ENCODE results near the gene ASZ1. TPM values are rescaled to one million over a fixed set of nuclear protein-coding genes. Genes with fewer than 3 reads are reported as not detected.

Gene ASZ1
- total and polyA plus RNA-seq, 2 of the 4 experiments (the other 2 are of a cell fraction): not detected

GRCh38 chr7:117347962-117348672 lies 79.2 kb downstream of the ASZ1 start:
- no peak for TF ChIP-seq RCOR1 (IDR thresholded peaks at IDR 0.05; ENCODE audit: insufficient replicate concordance, low read length)
- TF ChIP-seq CHD1 (IDR thresholded peaks at IDR 0.05; ENCODE audit: low read depth, low read length): no peak
- H2BK5ac ChIP-seq (ENCODE audit: low read depth, low read length, poor library complexity, severe bottlenecking): no peak overlapping the region
- H3K9me1 ChIP-seq (ENCODE audit: insufficient read depth, low read length): no peaks in the 10 kb centered on the region
- DNase-seq (no peak), ATAC-seq (ENCODE audit: low read depth) (no peak)
- intact Hi-C loops (cut with micrococcal nuclease): no loop called here
- no peak overlapping the region for H2BK15ac ChIP-seq (ENCODE audit: low read depth, low read length)
- no peaks in the 10 kb centered on the region for H3K79me1 ChIP-seq (ENCODE audit: low read depth in 1 of 2, low read length in 2 of 2)
- in situ Hi-C loops (cut with MboI; ENCODE audit: low sequenced_read_pairs): no loop called here
- no peak overlapping the region for H3K9ac ChIP-seq (ENCODE audit: low read depth, low read length)
- ChIA-PET POLR2A (ENCODE audit: unreplicated experiment) (no interaction called here), CTCF (no interaction called here)
- H4K5ac ChIP-seq (ENCODE audit: low read depth, low read length): no peak overlapping the region
- no peak overlapping the region for H3K27ac ChIP-seq (ENCODE audit: insufficient read depth, low read length)
- no peak overlapping the region for H2BK20ac ChIP-seq (ENCODE audit: low read depth, low read length)
- H3K4me1 ChIP-seq (ENCODE audit: control insufficient read depth, insufficient read depth, low read length): no peaks in the 10 kb centered on the region
- H3K4me3 ChIP-seq (ENCODE audit: insufficient read depth, low read depth, low read length): no peak overlapping the region
- H4K8ac ChIP-seq (ENCODE audit: low read depth in 2 of 2, low read length in 2 of 2): no peak overlapping the region
- no peak overlapping the region for H3K56ac ChIP-seq (ENCODE audit: extremely low read depth, insufficient read depth, low read length)
- WGBS, 2 experiments (ENCODE audit: extremely low coverage in 2 of 2, insufficient read length in 1 of 2): no CpG with 5 or more reads among the region's 7 CpGs
- H4K91ac ChIP-seq (ENCODE audit: insufficient read depth, low read depth, low read length): no peak overlapping the region
- H4K20me1 ChIP-seq (ENCODE audit: insufficient read depth, low read length): no peaks in the 10 kb centered on the region
- dilution Hi-C loops (cut with HindIII; ENCODE audit: low sequenced_read_pairs, unreplicated experiment): no loop called here
- BruUV-seq (replicated peaks): no TSS peak
- H2AK9ac ChIP-seq (replicated peaks; ENCODE audit: low read depth, low read length, poor library complexity): no peak overlapping the region
- H3K14ac ChIP-seq (replicated peaks; ENCODE audit: low read depth, low read length): no peak overlapping the region
- H2BK120ac ChIP-seq (ENCODE audit: low read depth, low read length): no peak overlapping the region
- no peaks in the 10 kb centered on the region for H3K9me3 ChIP-seq (ENCODE audit: control insufficient read depth, insufficient read depth, low read length)
- H3K36me3 ChIP-seq (ENCODE audit: control insufficient read depth, insufficient read depth, low read length): no peaks in the 10 kb centered on the region
- peaks cover 2% of the 10 kb centered on the region for H3K27me3 ChIP-seq (ENCODE audit: control insufficient read depth, insufficient read depth, low read length)
- no peak overlapping the region; the same call in 1 of the 2 replicates for H3K4ac ChIP-seq (ENCODE audit: low read depth, low read length)
- no peak overlapping the region for H3K23ac ChIP-seq (ENCODE audit: low read depth, low read length)
- no peak overlapping the region for H3K4me2 ChIP-seq (ENCODE audit: low read depth, low read length)
- H2AFZ ChIP-seq (replicated peaks; ENCODE audit: low read length, poor library complexity): no peak overlapping the region
- H2AK5ac ChIP-seq (ENCODE audit: low read depth, low read length): no peak overlapping the region
- H3K18ac ChIP-seq (ENCODE audit: low read depth, low read length): no peak overlapping the region
